Thoracic aorta (tissue), 2 donors: ENCODE results near the gene SAMD13. TPM values are rescaled to one million over a fixed set of nuclear protein-coding genes. Genes with fewer than 3 reads are reported as not detected.

Experiments used
- ATAC-seq: fragments of 150-250 bp; one replicate; pipeline ENCODE4 v1.8.0; 2017; ENCODE audit warnings: low read depth; ENCODE audit not compliant: insufficient number of reproducible peaks, low FRiP score
- DNase-seq: peaks from one replicate; pipeline ENCODE4 v3.0.0-alpha.2; 2020; ENCODE audit warnings: low spot score
- H3K27ac ChIP-seq, 2 donors: fragments of 200-600 bp; sonication (generic); 1 replicate in 1 of 2; 2 replicates in 1 of 2; pipeline ENCODE4 v1.5.1; 2016; ENCODE audit warnings: mild to moderate bottlenecking in 2 of 2, moderate library complexity in 2 of 2
- H3K27me3 ChIP-seq: fragments of 200-600 bp; sonication (generic); replicated peaks from 2 replicates; pipeline ENCODE4 v1.6.0; 2016; ENCODE audit warnings: mild to moderate bottlenecking; ENCODE audit not compliant: insufficient read depth
- H3K36me3 ChIP-seq: fragments of 200-600 bp; sonication (generic); one replicate; pipeline ENCODE4 v1.5.1; 2016
- H3K4me1 ChIP-seq, 2 donors: fragments of 200-600 bp; sonication (generic); 1 replicate in 1 of 2; 2 replicates in 1 of 2; pipeline versions ENCODE4 v1.5.1 to v1.6.0; 2016; ENCODE audit warnings: low read depth in 2 of 2, mild to moderate bottlenecking in 1 of 2; ENCODE audit not compliant: control insufficient read depth in 1 of 2
- H3K4me3 ChIP-seq: fragments of 200-600 bp; sonication (generic); 2 replicates; pipeline ENCODE4 v1.5.1; 2016; ENCODE audit warnings: mild to moderate bottlenecking
- H3K9me3 ChIP-seq: fragments of 200-600 bp; sonication (generic); 2 replicates; pipeline ENCODE4 v1.5.1; 2016
- total RNA-seq, 2 donors: library from RNA; depleted of rRNA; stranded (reverse); fragments of >200 nt; gene quantifications; one replicate each; pipeline versions ENCODE4 v1.1.0 to v1.2.3, GENCODE V29; 2016
- TF ChIP-seq, protein P1 (sequence below): fragments of 200-600 bp; sonication (generic); IDR thresholded peaks from one replicate; pipeline ENCODE4 v1.5.1; 2019; ENCODE audit warnings: antibody characterized with exemption

The SAMD13 gene
- total RNA-seq, 2 donors from 2014 or later, result 0.95 to 1.8 TPM

DNA sequence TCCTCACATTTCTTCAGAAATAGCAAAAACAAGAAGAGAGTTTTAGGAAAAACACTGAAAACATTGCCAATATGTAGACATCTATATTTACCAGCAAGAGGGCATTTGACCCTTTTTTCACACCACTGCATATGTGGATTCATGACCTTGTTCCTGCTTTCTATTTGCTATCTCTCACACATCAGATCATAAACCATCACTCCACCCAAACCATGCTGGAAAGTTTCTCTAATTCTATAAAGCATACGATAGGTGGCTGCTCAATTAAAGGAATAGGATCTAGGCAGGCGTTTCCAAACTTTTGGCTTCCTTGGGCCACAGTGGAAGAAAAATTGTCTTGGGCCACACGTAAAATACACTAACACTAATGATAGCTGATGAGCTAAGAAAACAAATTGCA lies 35.6 kb upstream of the SAMD13 start:
- no peak overlapping the region for H3K4me3 ChIP-seq
- DNase-seq (no peak), ATAC-seq (no peak)
- H3K9me3 ChIP-seq, result no peaks in the 10 kb centered on the region
- no peak overlapping the region for H3K27ac ChIP-seq
- no peaks in the 10 kb centered on the region for H3K27me3 ChIP-seq
- no peaks in the 10 kb centered on the region for H3K4me1 ChIP-seq
- TF ChIP-seq, protein P1, sequence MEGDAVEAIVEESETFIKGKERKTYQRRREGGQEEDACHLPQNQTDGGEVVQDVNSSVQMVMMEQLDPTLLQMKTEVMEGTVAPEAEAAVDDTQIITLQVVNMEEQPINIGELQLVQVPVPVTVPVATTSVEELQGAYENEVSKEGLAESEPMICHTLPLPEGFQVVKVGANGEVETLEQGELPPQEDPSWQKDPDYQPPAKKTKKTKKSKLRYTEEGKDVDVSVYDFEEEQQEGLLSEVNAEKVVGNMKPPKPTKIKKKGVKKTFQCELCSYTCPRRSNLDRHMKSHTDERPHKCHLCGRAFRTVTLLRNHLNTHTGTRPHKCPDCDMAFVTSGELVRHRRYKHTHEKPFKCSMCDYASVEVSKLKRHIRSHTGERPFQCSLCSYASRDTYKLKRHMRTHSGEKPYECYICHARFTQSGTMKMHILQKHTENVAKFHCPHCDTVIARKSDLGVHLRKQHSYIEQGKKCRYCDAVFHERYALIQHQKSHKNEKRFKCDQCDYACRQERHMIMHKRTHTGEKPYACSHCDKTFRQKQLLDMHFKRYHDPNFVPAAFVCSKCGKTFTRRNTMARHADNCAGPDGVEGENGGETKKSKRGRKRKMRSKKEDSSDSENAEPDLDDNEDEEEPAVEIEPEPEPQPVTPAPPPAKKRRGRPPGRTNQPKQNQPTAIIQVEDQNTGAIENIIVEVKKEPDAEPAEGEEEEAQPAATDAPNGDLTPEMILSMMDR, result no peak
- H3K36me3 ChIP-seq, result no peaks in the 10 kb centered on the region

- Histone ChIP-seq H3K36me3 (no peaks in the 10 kb centered on the region), H3K9me3 (no peaks in the 10 kb centered on the region), H3K27ac (no peak overlapping the region), H3K27me3 (no peaks in the 10 kb centered on the region), H3K4me1 (no peaks in the 10 kb centered on the region), H3K4me3 (no peak overlapping the region)
- TF ChIP-seq, protein P1, result no peak
- no peak for DNase-seq
- ATAC-seq, result no peak
Measured at GRCh38 chr1:84266748-84267147, 34.8 kb upstream of the SAMD13 start.

DNA sequence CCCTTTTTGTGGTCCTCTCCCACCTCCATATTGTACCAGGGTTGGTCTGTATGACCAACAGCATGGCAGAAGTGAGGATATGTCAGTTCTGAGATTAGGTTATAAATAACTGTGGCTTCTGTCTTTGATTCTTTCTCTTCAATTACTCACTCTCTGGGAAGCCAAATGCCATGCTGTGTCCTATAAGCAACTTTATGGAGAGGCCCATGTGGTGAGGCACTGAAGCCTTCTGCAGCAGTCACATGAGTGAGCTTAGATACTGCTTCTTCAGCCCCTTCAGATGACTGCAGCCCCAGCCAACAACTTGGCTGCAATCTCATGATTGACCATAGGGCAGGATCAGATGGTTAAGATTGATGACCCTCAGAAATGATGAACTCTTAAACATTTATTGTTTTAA lies 34.0 kb upstream of the SAMD13 start:
- ATAC-seq (no peak), DNase-seq (no peak)
- no peaks in the 10 kb centered on the region for H3K27me3 ChIP-seq
- H3K36me3 ChIP-seq, result no peaks in the 10 kb centered on the region
- H3K4me3 ChIP-seq, result no peak overlapping the region
- no peak overlapping the region for H3K27ac ChIP-seq
- TF ChIP-seq, protein P1, result no peak
- no peaks in the 10 kb centered on the region for H3K4me1 ChIP-seq
- no peaks in the 10 kb centered on the region for H3K9me3 ChIP-seq

GRCh38 chr1:84268346-84268745 lies 33.2 kb upstream of the SAMD13 start:
- Histone ChIP-seq H3K36me3 (no peaks in the 10 kb centered on the region), H3K4me1 (no peaks in the 10 kb centered on the region), H3K27me3 (no peaks in the 10 kb centered on the region), H3K27ac (no peak overlapping the region), H3K4me3 (no peak overlapping the region), H3K9me3 (no peaks in the 10 kb centered on the region)
- TF ChIP-seq, protein P1, result no peak
- no peak for ATAC-seq
- DNase-seq, result no peak

- Histone ChIP-seq H3K4me1 (no peaks in the 10 kb centered on the region), H3K27ac (no peak overlapping the region), H3K27me3 (no peaks in the 10 kb centered on the region), H3K36me3 (no peaks in the 10 kb centered on the region), H3K9me3 (no peaks in the 10 kb centered on the region), H3K4me3 (no peak overlapping the region)
- TF ChIP-seq, protein P1, result no peak
- ATAC-seq (no peak), DNase-seq (no peak)
Measured at GRCh38 chr1:84269306-84269705, 32.2 kb upstream of the SAMD13 start.
